HG03135 (cell line): ENCODE data around the gene OAT.

ENCODE experiments used
- ATAC-seq: cut with Tn5 transposase; IDR thresholded peaks from one replicate; pipeline ENCODE4 v1.9.1; 2021; ENCODE audit warnings: mild to moderate bottlenecking, moderate library complexity; ENCODE audit not compliant: unreplicated experiment

The OAT gene

DNA sequence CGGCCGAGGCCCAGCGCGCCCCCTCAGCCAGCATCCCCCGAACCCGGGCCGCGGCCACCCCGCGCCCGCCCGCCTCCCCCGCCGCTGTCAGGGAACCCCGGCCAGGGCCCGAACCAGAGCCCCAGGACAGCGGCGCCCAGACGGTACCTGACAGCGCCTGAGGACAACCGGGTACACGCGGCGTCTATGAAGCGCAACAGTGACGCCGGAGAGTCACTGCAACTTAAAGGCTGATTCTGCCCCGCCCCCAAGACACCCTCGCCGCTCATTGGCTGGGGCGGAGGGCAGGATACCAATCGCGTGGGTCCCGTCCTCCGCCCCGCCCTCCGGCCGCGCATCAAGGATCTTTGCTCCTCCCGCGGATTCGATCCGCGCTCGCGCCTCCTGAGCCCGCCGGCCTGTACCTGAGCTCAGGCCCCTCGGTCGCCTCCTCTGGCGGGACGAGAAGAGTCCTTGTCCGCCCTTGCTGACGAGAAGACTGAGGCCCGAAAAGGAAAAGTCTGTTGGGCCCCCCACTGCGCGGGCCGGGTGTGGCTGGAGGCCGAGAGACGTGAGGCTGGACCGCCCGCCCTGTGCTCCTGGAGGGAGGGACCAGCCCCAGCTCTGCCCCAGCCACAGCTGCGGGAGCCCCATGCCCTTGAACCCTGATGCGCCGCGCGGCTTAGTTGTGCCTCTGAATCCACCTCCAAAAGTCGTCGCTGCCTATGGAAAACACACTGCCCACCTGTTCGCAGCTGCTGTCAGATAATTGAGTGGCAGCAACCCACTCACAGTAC is at the start of gene OAT:
TSS of gene OAT (minus strand) at position 198 of the 776 bp plus-strand sequence. CDS start 6,752 bp downstream, outside the sequence.
- ATAC-seq, result peak; percentile 94

DNA sequence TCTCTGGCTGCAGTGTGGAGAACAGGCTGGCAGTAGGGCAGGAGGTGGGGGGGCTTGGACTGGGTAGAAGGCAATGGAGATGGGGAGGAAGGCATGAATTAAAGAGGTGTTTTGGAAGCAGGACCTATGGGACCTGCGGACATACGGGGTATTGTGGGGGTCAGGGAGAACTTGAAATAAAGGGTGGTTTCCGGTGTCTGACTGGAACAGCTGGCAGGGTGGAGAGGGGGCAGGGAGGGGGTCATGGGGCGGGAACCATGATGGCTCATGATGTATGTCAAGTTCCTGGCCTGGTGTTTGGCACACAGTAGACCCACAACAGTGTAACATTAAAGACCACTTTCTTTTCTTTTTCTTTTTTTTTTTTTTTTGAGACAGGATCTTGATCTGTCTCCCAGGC is 48.4 kb upstream of the OAT start:
- ATAC-seq, result no peak

DNA sequence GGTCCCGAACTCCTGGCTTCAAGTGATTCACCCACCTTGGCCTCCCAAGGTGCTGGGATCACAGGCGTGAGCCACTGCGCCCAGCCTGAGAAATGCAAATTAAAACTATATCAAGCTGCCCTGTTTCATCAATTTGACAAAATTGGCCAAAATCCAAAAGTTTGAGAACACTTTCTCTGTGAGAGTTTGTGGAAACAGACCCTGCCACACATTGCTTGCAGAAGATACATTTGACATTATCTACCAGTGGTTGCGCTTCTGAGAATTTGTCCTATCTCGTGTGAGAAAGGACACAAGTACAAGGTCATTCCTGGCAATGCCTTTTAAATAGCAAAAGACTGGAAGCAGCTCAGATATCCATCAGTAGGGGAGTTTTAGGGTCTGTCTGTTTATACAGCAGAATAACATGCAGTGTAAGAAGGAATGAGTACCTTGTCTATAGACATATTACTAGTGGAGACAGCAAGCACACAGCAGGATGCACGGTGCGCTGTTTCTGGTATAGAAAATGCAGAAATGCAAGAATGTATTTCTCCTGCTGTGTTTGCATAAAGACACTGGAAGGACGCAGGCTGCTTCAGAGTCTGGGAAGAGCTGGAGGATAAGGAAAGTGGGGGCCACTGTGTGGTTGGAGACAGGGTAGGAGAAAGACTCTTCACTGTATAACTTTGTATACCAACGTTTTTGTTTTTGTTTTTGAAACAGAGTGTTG is 47.2 kb upstream of the OAT start:
- no peak for ATAC-seq

DNA sequence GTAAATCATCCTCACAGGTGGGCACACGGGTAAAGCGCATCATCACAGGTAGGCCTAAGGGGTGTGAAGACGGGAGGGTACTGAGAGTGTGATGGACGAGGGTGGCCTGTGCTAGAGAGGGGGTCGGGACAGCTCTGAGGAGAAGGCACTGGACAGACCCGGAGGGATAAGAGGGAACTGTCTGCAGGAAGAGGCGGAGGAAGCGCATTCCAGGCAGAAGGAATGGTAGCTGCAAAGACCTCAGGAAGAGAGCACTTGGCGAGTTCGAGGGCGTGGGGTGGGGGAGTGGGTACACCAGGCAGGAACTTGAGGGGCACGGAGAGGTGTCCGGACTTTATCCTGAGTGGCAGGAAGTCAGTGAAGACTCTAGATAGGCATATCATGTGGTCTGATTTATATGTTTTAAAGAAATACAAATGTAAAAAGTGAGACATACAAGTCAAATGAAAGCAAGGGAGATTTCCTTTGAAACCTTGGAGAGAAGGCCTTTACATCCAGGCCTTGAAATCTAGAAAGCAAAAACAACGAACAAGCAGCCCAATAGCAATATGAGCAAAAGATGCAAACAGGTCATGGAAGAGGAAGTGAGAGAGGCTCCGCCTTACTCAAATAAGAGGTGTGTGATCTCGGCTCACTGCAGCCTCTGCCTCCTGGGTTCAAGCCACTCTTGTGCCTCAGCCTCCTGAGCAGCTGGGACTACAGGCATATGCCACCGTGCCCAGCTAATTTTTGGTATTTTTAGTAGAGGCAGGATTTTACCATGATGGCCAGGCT is 46.5 kb upstream of the OAT start:
- ATAC-seq, result no peak

DNA sequence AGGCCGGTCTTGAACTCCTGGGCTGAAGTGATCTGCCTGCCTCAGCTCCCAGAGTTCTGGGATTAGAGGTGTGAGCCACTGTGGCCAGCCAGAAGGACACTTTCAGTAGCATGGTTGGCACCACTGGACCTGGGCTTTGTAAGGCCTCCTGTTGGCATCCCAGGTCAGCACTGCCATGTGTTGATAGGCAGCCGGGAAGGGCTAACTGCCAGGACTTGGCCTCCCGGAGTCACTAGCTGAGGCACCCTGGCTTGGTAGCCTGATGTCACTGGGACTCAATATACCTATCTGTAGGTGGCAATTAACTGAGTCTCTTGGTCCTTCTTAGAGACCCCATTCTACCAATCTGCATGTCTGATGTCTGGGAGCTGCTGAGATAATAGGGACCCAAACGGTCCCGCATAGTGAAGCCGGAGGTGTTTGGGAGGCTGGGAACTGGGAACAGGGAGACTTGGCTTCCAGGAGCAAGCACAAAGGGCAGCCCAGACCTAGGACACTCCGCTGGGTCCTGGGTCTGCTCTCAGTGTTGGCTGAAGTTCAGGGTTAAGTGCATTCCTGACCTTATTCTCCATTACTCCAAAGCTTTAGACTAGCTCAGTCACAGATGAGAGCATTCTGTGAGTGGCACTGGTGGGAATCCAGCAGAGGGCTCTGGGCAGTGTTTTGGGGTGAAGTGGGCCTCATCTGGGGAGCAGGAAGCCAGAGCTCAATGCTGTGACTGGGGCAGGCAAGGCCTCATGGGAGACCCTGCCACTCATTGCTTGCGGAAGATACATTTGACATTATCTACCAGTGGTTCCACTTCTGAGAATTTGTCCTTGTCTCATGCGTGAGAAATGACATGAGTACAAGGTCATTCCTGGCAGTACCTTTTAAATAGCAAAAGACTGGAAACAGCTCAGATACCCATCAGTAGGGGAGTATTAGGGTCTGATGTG is 45.6 kb upstream of the OAT start:
- ATAC-seq, result no peak

DNA sequence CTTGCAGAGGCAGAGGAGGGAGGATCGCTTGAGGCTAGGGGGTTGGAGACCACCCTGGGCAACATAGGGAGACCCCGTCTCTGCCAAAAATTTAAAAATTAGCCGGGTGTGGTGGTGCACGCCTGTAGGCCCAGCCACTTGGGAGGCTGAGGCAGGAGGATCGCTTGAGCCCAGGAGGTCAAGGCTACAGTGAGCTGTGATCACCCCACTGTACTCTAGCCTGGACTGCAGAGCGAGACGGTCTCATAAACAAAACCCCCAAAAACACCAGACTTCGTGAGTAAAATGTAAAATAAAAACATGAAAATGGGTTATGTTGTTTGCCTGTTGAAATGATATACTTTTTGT is 43.6 kb upstream of the OAT start:
- no peak for ATAC-seq

DNA sequence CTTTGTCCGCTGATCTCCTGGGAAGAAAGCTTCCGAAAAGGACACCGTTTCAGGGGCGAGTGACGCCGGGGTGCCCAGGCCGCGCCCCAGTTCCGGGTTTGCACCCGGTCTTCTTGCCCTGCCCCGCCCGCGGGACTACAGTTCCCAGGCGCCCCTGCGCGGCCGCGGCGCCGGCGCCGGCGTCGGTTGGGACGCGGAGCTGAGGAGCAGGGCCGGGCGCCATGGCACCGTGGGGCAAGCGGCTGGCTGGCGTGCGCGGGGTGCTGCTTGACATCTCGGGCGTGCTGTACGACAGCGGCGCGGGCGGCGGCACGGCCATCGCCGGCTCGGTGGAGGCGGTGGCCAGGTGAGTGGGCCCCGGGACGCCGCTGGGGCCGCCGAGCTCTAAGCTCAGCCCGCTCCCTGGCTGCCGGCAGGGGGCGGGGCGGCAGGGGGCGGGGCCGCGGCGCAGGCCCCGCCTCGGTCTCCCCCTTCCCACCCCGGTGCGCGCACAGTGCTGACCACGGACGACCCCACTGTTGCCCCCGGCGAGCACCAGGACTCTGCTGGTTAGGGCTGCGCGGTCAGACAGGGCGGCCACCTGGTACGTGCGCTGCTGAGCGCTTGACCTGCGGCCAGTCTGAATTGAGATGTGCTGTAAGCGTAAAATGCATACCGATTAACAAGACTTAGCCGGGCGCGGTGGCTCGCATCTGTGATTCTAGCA is 43.1 kb upstream of the OAT start, which contains the start of gene LHPP:
TSS of gene LHPP (plus strand) at position 182 of the 706 bp plus-strand sequence. CDS start at position 222, 40 bp downstream.
- peak; percentile 98 for ATAC-seq

DNA sequence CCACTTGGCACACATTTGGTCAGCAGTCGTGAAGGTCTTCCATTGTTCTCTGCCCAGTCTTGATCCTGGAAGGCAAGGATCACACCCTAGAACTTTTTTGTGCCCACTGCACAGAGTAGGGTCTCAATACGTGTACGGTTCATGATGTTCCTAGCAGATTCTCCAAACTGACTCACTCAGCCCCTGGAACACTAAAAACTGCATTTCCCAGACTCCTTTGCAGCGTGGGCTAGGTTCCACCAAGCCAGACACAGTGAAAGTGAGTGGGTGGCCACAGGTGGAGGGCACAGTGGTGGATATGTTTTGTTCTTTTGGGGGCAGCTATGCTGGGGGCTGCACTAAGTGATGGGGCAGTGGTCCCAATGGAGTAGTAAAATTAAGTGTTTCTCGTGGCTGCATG is 41.4 kb upstream of the OAT start:
- no peak for ATAC-seq

DNA sequence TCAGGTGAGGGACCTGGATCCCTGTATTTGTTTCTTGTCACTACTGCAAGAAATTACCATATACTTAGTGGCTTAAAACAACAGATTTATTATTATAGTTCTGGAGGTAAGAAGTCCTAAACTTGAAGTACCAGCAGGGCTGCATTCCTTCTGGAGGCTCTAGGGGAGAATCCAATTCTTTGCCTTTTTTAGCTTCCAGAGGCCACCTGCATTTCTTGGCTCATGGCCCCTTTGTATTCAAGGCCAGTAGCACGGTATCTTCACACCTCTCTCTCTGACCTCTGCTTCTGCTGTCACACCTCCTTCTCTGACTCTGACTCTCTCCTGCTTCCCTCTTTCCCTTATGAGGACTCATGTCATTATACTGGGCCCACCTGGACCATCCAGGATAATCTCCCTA is 40.7 kb upstream of the OAT start:
- no peak for ATAC-seq

DNA sequence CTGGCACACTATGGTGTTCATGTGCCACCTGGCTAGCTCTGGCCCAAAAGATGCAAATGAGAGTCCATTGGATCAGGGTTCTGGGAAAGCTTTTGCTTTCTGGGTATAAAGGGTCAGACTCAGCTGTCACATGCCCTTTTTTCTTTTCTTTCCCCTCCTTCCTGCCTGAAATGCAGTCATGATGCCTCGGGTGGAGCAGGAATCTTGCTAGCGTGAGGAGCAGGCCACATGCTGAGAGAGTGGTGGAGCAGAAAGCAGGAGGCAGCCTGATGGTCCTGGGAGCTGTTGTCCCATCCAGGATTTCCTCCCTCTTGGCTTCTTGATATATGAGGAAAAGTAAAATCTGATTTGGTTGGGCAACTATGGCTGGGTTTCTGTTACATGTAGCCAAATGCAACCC is 40.2 kb upstream of the OAT start:
- no peak for ATAC-seq

DNA sequence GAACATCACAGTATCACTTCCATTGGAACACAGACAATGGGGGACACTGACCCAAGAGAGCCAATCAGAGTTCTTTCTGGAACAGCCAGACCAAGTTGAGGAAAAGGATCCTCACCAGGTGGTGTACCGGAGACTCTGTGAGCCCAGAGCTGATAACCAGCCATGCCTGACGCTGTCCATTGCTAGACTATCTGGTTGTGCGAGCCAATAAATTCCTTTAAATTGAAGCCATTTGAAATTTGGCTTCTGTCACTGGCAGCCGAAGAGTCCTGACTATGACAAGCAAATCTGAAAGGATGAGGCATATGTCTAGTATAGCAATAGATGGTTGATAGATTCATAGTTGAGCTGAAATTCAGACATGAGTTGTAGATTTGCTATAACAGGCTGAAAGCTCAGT is 39.8 kb upstream of the OAT start:
- no peak for ATAC-seq

DNA sequence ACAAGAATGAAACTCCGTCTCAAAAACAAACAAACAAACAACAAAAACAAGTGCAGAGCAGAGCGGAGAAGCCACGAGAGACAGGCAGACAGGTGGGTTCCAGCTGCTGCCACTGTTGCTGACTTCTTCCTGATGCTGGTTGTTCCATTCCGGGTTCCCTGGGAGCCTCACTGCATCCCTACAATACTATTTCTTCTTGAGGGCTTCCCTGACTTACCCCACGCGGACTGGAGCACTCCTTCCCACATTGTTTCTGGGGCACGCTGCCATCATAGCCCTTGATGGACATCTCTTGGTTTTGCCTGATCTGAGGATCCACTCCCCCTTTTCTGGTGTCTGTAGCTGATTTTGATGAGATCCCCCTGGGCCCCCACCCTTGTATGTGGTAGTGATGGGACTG is 36.7 kb upstream of the OAT start:
- ATAC-seq, result no peak

DNA sequence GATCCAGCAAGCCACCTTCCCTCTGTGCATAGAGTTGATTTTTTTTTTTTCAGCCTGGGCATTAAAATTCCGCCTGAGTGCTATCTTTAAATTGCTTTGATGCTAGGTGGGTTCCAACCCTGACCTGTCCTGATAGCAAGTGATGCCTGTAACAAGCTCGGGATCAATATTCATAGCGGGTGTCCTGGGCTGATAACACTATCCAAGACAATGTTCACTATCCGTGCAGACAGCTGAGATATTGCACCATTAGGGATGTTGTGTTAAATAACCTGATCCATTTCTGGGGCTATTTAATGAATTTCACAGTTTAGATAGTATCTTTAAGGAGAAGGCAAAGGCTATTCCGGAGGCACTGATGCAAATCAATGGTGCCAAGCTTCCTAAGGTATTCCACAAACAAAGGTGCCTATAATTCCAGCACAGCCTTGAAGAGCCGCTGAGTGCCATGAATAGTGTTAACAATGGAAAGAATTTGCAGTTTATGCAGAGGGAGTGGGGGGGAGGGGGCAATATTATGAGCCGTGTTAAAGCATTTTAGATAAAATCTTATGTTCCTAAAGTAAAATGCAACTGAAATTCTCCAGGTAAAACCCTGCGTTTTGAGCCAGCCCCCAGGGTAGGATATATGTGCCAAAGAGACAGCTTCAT is 35.4 kb upstream of the OAT start:
- no peak for ATAC-seq

DNA sequence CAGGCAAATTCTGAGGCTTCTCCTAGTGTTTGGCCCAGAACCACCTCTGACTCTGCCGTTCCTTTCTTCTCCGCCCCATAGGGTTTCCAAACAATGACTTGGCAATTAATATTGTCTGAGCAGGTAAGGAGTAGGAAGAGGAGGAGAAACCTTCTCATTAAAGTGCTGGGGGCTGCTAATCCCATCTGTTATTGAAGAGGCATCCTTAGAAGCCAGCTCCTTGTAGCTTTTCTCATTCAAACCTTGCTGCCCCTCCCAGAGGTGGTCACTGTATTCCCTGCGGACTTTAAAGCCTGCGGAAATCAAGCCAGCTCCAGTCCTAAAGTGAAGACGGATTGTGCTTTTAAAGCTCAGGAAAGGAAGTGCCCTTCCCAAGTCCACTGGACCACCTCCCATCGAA is 32.6 kb upstream of the OAT start:
- ATAC-seq, result no peak

DNA sequence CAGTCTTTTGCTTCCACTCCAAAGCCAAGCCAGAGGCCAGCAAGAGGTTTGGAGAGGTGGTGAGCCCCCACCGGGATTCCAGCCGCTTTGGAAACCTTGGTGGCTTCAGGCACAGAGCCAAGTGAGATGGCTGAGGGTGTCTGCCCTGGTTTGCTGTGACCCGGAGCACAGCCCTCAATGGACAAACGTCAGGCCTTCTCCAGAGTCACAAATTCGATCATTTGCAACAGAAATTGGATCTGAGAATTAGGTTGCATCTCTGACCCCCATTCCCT is 32.0 kb upstream of the OAT start:
- ATAC-seq, result no peak

DNA sequence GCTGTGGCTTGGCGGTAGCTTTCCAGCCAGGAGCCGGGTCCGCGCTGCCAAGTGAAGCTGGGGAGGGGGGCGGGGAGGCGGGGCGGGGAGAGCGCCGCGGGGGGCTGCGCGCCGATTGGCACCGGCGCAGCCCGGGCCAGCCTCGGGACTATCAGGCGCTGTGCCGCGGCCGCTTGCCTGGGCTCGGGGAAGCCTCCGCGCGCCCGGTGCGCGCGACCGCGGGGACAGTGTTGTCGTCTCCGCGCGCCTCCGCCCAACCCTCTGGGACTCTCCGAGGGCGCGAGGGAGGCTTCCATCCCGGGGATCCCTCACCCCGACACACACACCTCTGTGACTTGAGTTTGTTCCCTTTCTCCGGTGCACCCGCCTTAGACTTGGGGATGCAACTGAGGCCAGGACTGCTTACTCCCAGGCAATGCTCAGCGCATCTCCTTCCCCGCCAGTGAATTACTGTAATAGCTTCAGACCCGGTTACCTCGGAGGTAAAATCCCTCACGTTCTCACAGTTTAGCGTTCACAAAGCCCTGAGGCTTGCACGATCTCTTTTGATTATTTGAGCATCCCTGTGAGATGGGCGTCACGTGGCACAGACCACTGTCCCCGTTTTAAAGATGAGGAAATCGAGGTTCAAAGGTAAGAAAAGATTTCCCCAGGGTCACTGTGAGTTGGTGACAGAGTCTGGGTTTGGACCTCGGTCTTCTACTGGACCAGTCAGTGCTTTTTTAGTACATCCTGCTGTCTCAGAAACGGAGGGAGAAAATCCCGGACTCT is 31.5 kb upstream of the OAT start, which contains the start of gene NKX1-2:
TSS of gene NKX1-2 (minus strand) at position 24 of the 771 bp plus-strand sequence. CDS start 92 bp downstream, outside the sequence.
- ATAC-seq, result no peak

DNA sequence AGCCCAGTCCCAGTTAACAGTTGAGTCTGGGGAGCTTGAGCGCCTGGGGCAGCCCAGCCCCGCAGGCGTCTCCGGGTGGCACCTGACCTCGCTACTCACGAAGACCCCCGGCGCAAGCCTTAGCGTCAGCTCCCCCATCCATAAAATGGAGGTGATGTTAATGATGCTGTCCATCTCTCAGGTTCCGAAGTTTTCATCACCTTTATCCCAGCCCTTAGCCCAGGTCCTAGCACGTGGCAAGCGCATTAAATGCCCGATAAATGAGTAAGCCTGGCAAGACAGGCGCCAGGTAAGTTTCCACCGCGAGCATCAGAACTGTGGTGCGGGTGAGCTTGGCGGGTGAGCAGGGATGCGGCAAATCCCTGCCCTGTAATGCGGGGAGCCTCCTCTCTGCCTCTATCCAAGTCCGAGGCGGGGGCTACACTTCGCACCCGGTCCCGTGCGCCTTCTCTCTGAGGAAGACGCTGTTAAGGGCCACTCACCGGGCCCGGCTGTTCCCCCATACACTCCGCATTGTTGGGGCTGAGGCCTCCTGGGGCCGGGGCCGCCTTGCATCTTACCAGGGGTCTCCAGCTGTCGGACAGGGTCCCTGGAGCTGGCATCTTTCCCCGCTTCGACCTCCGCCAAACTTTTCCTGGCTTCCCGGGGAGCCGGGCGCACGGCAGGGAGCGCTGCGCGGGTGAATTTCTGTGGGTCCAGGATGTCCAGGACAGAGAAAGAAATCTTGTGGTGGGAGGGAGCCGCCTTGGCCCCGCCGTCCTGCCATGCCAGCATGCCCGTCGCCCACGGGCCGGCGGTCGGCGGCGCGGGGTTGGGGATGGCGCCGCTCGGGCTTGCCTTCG is 30.7 kb upstream of the OAT start:
- no peak for ATAC-seq

DNA sequence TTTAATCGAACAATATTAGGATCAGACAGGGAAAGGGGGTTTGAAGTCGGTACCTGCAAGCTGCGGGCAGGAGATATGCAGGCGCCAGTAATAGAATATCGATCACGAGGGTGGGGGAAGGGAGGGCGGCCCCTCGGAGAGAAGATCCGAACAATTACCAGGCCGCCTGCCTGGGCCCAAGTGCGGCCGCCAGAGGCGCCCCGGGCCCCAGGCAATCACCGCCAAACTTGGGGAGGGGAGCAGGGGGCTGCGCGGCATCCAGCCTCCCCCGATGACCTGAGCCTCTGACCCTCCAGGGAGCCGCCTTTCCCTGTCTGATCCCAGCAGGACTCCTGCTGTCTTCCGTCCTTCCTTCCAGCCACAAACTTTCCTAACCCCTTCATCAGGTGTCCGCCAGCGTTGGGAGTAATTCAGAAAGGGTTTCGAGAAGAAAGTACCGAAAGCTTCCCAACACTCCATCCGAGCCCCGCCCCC is 30.0 kb upstream of the OAT start:
- ATAC-seq, result no peak
